Fibroblast of pulmonary artery (primary cell): Measurements from ENCODE around the gene KCNQ1OT1.

Experiments
- DNase-seq: peaks from one replicate; pipeline ENCODE4 v3.0.0-alpha.2; 2010; ENCODE audit warnings: low read depth
- H3K4me3 ChIP-seq: replicated peaks from 2 replicates; pipeline ENCODE4 v1.5.1; 2011; ENCODE audit warnings: low read depth, mild to moderate bottlenecking, control low read depth, low read length, moderate library complexity
- TF ChIP-seq, protein P1 (sequence below): IDR thresholded peaks from 2 replicates; pipeline ENCODE4 v1.5.1; 2011; ENCODE audit warnings: mild to moderate bottlenecking, control low read depth, low read length, inconsistent platforms; ENCODE audit errors: missing control alignments

The KCNQ1OT1 gene

DNA sequence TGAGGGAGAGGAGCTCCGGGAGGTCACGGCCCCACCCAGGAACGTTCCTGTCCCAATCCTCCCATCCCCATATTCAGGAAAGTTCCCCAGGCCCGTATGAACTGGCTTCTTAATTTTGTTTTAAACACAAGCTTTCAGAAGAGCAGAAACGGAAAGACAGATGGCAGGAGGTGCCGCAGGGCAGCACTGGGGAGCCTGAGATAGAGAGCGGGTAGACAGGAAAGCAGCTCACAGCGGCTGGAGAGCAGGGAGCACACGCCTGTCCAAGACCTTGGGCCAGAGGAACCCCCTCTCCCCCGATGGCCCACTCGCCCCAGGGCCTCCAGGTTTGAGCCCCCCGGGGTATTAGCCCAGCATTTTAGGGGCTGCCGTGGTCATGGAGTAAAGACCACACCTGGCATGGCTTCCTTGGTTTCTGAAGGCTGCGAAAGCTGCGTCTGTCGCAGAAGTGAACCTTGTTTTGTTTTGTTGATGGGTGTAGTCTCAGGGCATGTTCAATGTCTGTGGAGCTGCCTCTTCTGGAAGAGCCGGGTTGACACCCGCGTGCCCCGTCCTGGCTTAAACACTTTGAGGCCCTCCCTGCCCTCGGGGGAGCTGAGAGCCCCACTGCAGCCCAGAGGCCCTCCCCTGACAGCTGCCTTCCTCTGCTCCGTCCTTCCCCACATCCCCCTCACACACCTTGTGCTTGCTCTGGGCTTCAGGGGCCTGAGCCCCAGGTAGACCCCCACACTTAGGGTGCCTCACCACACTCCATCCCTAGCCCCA, 17.9 kb upstream of the KCNQ1OT1 start:
- no peak for DNase-seq
- TF ChIP-seq, protein P1, sequence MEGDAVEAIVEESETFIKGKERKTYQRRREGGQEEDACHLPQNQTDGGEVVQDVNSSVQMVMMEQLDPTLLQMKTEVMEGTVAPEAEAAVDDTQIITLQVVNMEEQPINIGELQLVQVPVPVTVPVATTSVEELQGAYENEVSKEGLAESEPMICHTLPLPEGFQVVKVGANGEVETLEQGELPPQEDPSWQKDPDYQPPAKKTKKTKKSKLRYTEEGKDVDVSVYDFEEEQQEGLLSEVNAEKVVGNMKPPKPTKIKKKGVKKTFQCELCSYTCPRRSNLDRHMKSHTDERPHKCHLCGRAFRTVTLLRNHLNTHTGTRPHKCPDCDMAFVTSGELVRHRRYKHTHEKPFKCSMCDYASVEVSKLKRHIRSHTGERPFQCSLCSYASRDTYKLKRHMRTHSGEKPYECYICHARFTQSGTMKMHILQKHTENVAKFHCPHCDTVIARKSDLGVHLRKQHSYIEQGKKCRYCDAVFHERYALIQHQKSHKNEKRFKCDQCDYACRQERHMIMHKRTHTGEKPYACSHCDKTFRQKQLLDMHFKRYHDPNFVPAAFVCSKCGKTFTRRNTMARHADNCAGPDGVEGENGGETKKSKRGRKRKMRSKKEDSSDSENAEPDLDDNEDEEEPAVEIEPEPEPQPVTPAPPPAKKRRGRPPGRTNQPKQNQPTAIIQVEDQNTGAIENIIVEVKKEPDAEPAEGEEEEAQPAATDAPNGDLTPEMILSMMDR = no peak

DNA sequence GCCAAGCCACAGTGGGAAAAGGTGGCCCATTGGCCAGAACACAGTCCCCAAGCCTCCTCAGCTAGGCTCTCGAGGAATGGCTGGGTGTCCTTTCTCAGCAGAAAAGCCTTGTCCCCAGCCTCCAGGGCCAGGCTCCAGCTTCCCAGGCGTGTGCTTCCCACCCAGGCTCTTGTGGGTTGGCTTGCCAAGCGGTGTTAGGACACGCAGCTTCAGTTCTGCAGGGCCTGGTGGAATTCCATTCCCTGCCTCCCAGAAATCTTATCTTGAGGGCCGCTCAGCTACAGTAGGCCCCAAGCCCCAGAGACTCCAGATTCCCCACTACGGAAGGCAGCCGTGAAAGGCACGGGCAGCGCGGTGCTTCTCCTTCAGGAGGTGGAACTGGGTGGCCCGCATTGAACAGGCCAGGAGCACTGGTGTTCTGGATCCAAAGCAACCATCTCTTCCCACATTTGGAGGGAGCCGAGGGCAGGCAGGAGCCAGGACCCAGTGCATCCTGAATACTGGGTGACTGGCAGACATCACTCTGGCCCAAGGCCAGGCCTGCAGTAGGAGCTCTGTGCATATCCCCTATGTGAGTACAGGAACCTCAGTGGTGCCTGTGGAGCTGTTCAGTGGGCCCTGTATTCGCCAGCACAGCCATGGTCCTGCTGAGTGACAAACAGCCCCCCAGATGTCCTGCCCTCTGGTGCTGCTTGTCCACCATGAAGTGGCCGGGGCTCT, 16.7 kb upstream of the KCNQ1OT1 start:
- TF ChIP-seq, protein P1 = no peak
- DNase-seq = no peak
- H3K4me3 ChIP-seq = no peak overlapping the region

More for the DNA sequence above, 17.9 kb upstream of the KCNQ1OT1 start:
- no peak overlapping the region for H3K4me3 ChIP-seq

DNA sequence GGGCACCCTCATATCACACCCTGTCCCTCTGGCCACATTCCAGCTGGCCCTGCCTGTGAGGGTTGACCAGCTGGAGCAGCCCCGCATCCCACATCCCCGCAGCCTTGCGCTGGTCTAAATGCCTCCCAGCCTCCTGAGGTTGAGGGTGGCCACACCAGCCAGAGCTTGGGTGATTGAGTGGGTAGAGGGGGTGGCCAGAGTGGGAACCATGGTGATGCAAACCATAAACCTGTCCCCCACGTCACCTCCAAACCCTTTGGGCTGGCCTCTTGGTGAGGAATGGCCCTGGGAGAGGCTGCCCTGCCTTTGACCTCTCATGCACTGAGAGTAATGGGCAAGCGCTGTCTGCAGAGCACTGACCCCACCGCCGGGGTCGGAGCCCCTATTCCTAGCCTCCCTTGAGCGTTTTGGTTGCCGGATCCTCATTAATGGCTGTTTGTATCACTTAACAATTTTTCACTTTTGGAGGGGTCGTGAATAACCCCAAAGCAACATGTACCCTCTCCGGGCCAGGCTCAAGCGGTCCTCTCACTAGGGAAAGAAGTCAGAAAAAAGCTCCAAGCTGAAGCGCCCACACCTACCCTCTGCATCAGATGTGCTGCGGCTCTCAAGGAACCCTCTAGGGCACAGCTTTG, 16.0 kb upstream of the KCNQ1OT1 start:
- TF ChIP-seq, protein P1 = no peak
- no peak overlapping the region for H3K4me3 ChIP-seq
- DNase-seq = no peak

DNA sequence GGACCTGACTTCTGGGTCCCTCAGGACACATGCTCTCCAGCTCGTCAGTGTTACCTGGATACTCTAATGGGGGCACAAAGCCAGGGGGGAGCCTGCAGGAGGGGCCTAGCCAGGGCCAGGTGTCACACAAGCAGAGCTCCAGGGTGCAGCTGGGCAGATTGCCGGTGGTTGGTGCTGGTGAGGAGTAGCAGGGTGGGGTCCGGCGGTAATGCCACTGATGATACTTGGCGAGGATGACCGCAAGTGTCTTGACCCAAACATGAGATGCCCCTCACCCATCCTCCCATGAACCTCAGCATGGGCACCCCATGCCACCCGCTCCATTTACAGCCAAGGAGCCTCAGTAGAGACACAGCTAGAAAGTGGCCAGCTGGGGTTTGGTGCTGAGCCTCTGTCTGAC, 15.1 kb upstream of the KCNQ1OT1 start:
- no peak overlapping the region for H3K4me3 ChIP-seq
- TF ChIP-seq, protein P1 = no peak
- DNase-seq = no peak

DNA sequence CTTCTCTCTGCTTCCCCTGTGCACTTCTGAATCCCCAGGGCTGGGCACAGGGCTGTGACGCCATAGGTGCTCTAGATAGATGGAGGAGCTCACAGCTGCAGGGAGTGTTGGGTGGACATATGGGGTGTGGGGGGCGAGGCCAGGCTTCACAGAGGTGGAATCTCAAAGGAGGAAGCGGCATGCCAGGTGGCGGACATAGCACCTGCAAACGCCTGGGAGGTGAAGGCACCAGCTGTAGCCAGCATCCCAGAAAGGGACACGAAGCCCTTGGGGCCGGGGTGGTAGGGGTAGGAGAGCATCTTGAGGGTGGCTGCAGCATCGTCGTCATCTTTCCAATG, 14.6 kb upstream of the KCNQ1OT1 start:
- DNase-seq = no peak
- TF ChIP-seq, protein P1 = no peak
- H3K4me3 ChIP-seq = no peak overlapping the region

DNA sequence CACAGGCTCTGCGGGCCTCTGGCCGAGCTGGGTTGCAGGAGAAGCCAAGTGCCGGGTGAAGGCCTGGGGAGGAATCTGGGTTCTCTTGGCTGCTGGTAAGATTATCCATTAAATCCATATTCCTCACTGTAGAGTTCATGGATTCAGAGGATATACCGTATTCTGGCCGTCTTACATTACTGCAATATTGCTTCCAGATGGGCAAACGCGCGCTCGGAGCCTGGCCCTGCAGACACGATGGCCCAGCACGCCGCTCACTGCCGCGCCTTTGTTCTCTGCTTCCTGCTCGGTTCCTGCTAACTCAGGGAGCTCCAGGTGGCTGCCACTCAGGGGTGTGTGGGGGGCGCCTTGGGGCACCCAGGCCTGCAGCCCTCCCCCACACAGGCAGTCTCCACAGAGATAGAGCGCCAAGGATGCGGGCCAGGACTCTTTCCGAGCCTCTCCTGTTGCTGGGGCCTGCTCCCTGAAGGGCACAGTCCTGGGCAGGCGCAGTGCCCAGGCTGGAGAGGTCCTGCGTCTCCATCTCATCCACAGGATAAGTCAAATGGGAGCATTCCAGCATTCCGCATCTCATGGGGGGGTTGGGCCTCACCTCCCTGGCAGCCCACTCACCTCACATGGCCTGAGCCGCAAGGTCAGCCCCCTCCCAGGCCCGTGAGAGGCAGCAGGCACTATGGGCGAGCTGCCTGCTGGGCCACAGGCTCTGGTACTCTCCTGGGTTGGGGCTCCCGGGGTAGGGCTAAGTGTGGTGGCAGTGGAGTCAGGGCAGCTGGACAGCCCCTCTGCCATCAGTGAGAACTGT, 14.1 kb upstream of the KCNQ1OT1 start:
- TF ChIP-seq, protein P1 = no peak
- no peak for DNase-seq
- H3K4me3 ChIP-seq = no peak overlapping the region
